GM10266 (cell line): ENCODE data around the gene ROBO1.

ENCODE experiments used
- DNase-seq: peaks from one replicate; pipeline ENCODE4 v3.0.0; 2012; ENCODE audit errors: extremely low spot score
- CTCF ChIP-seq: IDR thresholded peaks from 2 replicates; pipeline ENCODE4 v1.5.1; 2012; ENCODE audit warnings: mild to moderate bottlenecking, low read depth; ENCODE audit not compliant: control insufficient read depth, insufficient read depth; ENCODE audit errors: missing control alignments

The ROBO1 gene

GRCh38 chr3:79568938-79569337, 198.9 kb downstream of the ROBO1 start:
- no peak for TF ChIP-seq CTCF
- no peak for DNase-seq

GRCh38 chr3:79564192-79564591, 203.6 kb downstream of the ROBO1 start:
- DNase-seq, result peak; percentile 7
- TF ChIP-seq CTCF, result no peak

- TF ChIP-seq CTCF, result no peak
- no peak for DNase-seq
Observed at GRCh38 chr3:79560698-79561097, 207.1 kb downstream of the ROBO1 start.

- no peak for TF ChIP-seq CTCF
- DNase-seq, result no peak
Observed at GRCh38 chr3:79558943-79559342, 208.9 kb downstream of the ROBO1 start.

GRCh38 chr3:79555655-79556054, 212.1 kb downstream of the ROBO1 start:
- TF ChIP-seq CTCF, result no peak
- DNase-seq, result no peak

GRCh38 chr3:79551997-79552396, 215.8 kb downstream of the ROBO1 start:
- DNase-seq, result no peak
- TF ChIP-seq CTCF, result no peak

GRCh38 chr3:79551321-79551892, 216.4 kb downstream of the ROBO1 start:
- no peak for DNase-seq
- no peak for TF ChIP-seq CTCF
